HepG2 (cell line): Measurements from ENCODE around the gene DOK4. TPM values are rescaled to one million over a fixed set of nuclear protein-coding genes. Genes with fewer than 3 reads are reported as not detected.

ENCODE experiments used
- IKZF4 ChIP-seq: sonication (generic); formaldehyde crosslinking; IDR thresholded peaks from 2 replicates; pipeline ENCODE4 v1.5.1; 2020; ENCODE audit warnings: borderline replicate concordance, mild to moderate bottlenecking, low read depth, missing genetic modification reagents; ENCODE audit errors: not compliant biosample characterization
- KLF16 ChIP-seq, 2 experiments: sonication (generic) in 1 of 2; formaldehyde crosslinking in 1 of 2; IDR thresholded peaks; 2 replicates each; pipeline versions ENCODE4 v1.6.1 to v1.8.0; 2016 to 2023; ENCODE audit warnings: missing genetic modification reagents in 2 of 2, missing compliant biosample characterization in 1 of 2
- NAIF1 ChIP-seq: sonication (generic); formaldehyde crosslinking; IDR thresholded peaks from 2 replicates; pipeline ENCODE4 v1.5.0; 2020; ENCODE audit warnings: mild to moderate bottlenecking, missing genetic modification reagents, borderline replicate concordance
- RBM22 ChIP-seq: fragments of 200-400 bp; formaldehyde crosslinking; optimal IDR thresholded peaks from 2 replicates; pipeline ENCODE3; 2017; ENCODE audit warnings: mild to moderate bottlenecking, low read length, moderate library complexity
- SMAD3 ChIP-seq: sonication (generic); formaldehyde crosslinking; IDR thresholded peaks from 2 replicates; pipeline ENCODE4 v1.4.0; 2020; ENCODE audit warnings: missing genetic modification reagents
- SP4 ChIP-seq: sonication (generic); formaldehyde crosslinking; IDR thresholded peaks from 2 replicates; pipeline ENCODE4 v1.8.1; 2023; ENCODE audit warnings: mild to moderate bottlenecking, missing genetic modification reagents
- XBP1 ChIP-seq: sonication (generic); formaldehyde crosslinking; IDR thresholded peaks from 2 replicates; pipeline ENCODE4 v1.5.0; 2020; ENCODE audit warnings: missing genetic modification reagents
- ZFP90 ChIP-seq: sonication (generic); formaldehyde crosslinking; IDR thresholded peaks from 2 replicates; pipeline ENCODE4 v1.8.0; 2022; ENCODE audit warnings: missing genetic modification reagents, mild to moderate bottlenecking, inconsistent platforms, borderline replicate concordance
- ZKSCAN8 ChIP-seq: IDR thresholded peaks from 2 replicates; pipeline ENCODE4 v1.6.1; 2016; ENCODE audit warnings: borderline replicate concordance, missing genetic modification reagents, missing compliant biosample characterization
- ZNF263 ChIP-seq: sonication (generic); formaldehyde crosslinking; IDR thresholded peaks from 2 replicates; pipeline ENCODE4 v1.4.0; 2020; ENCODE audit warnings: missing genetic modification reagents
- polyA plus RNA-seq, 8 experiments: library from polyadenylated mRNA; depleted of rRNA in 3 of 8; stranded (reverse) in 7 of 8; unstranded in 1 of 8; fragments of >200 nt; fragmentation: Illumina TruSeq in 4 of 8; extraction: Trizol in 4 of 8; gene quantifications; 2 replicates each; pipeline versions ENCODE4 v1.2.1 to v1.2.3, GENCODE V29; 2011 to 2016; ENCODE audit warnings: low read depth in 4 of 8, missing spikeins in 1 of 8, mixed read lengths in 1 of 8; ENCODE audit not compliant: insufficient read depth in 1 of 8
- total RNA-seq, 5 experiments: library from RNA; depleted of rRNA; stranded (reverse); fragments of >200 nt; fragmentation: Illumina TruSeq; extraction: Trizol; gene quantifications; 2 replicates each; pipeline ENCODE4 v1.2.3, GENCODE V29; 2016; ENCODE audit warnings: low read depth in 1 of 5
- TF ChIP-seq, protein P1 (sequence below): sonication (generic); formaldehyde crosslinking; IDR thresholded peaks from 2 replicates; pipeline ENCODE4 v1.9.0; 2021; ENCODE audit warnings: missing genetic modification reagents, mild to moderate bottlenecking, borderline replicate concordance
- TF ChIP-seq, protein P2 (sequence below): sonication (generic); formaldehyde crosslinking; IDR thresholded peaks from 2 replicates; pipeline ENCODE4 v1.5.0; 2020; ENCODE audit warnings: mild to moderate bottlenecking, low read depth, missing genetic modification reagents, borderline replicate concordance
- TF ChIP-seq, protein P3 (sequence below): sonication (generic); formaldehyde crosslinking; conservative IDR thresholded peaks from 2 replicates; pipeline ENCODE4 v1.8.0; 2022; ENCODE audit warnings: low read depth, missing genetic modification reagents
- TF ChIP-seq, protein P4 (sequence below): sonication (generic); formaldehyde crosslinking; IDR thresholded peaks from 2 replicates; pipeline ENCODE4 v1.4.0; 2020; ENCODE audit warnings: mild to moderate bottlenecking, missing genetic modification reagents
- TF ChIP-seq, protein P5 (sequence below), 2 experiments: sonication (generic) in 1 of 2; formaldehyde crosslinking in 1 of 2; IDR thresholded peaks; 2 replicates each; pipeline versions ENCODE4 v1.4.0 to v1.6.1; 2016 to 2020; ENCODE audit warnings: borderline replicate concordance in 1 of 2, low read depth in 1 of 2, mild to moderate bottlenecking in 1 of 2, missing genetic modification reagents in 1 of 2

The DOK4 gene
- total and polyA plus RNA-seq, 2 of the 13 experiments (the other 11 are each of a cell fraction or from before 2014, with no cell fraction given): 52.7 to 70.0 TPM

DNA sequence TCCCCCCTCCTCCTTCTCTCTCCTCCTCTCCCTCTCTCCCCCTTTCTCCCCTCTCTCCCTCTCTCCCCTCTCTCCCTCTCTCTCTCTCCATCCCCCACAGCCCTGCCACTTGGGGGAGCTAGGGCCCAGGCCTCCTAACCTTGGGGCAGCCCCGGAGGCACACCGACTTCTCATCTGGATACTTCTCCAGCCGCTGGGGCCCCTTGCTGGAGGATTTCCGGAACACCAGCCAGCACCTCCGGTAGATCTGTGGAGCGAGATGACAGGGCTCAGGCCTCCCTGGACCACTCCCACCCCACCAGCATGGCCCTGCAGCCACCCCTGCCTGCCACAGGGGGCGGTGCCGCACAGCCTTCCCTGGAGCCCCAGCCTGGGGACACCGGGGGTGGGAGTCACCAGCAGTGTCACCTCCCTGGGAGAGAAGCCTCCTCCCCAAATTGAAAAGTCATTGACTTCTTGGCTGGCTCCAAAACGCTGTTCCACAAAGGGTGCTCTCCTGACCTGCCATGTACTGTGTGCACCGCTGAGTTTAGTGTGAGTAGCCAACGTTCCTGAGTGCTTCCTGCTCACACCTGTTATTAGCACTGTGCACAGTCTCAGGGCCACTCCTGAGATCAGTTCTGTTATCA, 10.5 kb downstream of the DOK4 start (continued):
- TF ChIP-seq ZKSCAN8 (CRISPR knock-in tag) (no peak), SP4 (CRISPR knock-in tag) (no peak), XBP1 (no peak), ZFP90 (CRISPR knock-in tag) (no peak), IKZF4 (no peak), SMAD3 (CRISPR knock-in tag) (no peak), ZNF263 (CRISPR knock-in tag) (0 out of 2 replicates have a peak, but pooled peaks have one; percentile 18), KLF16 (CRISPR knock-in tag; IDR thresholded peaks at IDR 0.05) (no peak), NAIF1 (no peak), RBM22 (no peak)
- TF ChIP-seq, protein P1, sequence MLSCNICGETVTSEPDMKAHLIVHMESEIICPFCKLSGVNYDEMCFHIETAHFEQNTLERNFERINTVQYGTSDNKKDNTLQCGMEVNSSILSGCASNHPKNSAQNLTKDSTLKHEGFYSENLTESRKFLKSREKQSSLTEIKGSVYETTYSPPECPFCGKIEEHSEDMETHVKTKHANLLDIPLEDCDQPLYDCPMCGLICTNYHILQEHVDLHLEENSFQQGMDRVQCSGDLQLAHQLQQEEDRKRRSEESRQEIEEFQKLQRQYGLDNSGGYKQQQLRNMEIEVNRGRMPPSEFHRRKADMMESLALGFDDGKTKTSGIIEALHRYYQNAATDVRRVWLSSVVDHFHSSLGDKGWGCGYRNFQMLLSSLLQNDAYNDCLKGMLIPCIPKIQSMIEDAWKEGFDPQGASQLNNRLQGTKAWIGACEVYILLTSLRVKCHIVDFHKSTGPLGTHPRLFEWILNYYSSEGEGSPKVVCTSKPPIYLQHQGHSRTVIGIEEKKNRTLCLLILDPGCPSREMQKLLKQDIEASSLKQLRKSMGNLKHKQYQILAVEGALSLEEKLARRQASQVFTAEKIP (CRISPR knock-in tag): no peak
- TF ChIP-seq, protein P2, sequence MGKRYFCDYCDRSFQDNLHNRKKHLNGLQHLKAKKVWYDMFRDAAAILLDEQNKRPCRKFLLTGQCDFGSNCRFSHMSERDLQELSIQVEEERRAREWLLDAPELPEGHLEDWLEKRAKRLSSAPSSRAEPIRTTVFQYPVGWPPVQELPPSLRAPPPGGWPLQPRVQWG: no peak
- TF ChIP-seq, protein P3, sequence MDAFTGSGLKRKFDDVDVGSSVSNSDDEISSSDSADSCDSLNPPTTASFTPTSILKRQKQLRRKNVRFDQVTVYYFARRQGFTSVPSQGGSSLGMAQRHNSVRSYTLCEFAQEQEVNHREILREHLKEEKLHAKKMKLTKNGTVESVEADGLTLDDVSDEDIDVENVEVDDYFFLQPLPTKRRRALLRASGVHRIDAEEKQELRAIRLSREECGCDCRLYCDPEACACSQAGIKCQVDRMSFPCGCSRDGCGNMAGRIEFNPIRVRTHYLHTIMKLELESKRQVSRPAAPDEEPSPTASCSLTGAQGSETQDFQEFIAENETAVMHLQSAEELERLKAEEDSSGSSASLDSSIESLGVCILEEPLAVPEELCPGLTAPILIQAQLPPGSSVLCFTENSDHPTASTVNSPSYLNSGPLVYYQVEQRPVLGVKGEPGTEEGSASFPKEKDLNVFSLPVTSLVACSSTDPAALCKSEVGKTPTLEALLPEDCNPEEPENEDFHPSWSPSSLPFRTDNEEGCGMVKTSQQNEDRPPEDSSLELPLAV: no peak
- TF ChIP-seq, protein P4, sequence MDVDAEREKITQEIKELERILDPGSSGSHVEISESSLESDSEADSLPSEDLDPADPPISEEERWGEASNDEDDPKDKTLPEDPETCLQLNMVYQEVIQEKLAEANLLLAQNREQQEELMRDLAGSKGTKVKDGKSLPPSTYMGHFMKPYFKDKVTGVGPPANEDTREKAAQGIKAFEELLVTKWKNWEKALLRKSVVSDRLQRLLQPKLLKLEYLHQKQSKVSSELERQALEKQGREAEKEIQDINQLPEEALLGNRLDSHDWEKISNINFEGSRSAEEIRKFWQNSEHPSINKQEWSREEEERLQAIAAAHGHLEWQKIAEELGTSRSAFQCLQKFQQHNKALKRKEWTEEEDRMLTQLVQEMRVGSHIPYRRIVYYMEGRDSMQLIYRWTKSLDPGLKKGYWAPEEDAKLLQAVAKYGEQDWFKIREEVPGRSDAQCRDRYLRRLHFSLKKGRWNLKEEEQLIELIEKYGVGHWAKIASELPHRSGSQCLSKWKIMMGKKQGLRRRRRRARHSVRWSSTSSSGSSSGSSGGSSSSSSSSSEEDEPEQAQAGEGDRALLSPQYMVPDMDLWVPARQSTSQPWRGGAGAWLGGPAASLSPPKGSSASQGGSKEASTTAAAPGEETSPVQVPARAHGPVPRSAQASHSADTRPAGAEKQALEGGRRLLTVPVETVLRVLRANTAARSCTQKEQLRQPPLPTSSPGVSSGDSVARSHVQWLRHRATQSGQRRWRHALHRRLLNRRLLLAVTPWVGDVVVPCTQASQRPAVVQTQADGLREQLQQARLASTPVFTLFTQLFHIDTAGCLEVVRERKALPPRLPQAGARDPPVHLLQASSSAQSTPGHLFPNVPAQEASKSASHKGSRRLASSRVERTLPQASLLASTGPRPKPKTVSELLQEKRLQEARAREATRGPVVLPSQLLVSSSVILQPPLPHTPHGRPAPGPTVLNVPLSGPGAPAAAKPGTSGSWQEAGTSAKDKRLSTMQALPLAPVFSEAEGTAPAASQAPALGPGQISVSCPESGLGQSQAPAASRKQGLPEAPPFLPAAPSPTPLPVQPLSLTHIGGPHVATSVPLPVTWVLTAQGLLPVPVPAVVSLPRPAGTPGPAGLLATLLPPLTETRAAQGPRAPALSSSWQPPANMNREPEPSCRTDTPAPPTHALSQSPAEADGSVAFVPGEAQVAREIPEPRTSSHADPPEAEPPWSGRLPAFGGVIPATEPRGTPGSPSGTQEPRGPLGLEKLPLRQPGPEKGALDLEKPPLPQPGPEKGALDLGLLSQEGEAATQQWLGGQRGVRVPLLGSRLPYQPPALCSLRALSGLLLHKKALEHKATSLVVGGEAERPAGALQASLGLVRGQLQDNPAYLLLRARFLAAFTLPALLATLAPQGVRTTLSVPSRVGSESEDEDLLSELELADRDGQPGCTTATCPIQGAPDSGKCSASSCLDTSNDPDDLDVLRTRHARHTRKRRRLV (CRISPR knock-in tag): no peak
- TF ChIP-seq, protein P5, sequence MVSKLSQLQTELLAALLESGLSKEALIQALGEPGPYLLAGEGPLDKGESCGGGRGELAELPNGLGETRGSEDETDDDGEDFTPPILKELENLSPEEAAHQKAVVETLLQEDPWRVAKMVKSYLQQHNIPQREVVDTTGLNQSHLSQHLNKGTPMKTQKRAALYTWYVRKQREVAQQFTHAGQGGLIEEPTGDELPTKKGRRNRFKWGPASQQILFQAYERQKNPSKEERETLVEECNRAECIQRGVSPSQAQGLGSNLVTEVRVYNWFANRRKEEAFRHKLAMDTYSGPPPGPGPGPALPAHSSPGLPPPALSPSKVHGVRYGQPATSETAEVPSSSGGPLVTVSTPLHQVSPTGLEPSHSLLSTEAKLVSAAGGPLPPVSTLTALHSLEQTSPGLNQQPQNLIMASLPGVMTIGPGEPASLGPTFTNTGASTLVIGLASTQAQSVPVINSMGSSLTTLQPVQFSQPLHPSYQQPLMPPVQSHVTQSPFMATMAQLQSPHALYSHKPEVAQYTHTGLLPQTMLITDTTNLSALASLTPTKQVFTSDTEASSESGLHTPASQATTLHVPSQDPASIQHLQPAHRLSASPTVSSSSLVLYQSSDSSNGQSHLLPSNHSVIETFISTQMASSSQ (IDR thresholded peaks at IDR 0.05; ENCODE audit: low read depth): no peak
- TF ChIP-seq, protein P5 (CRISPR knock-in tag; IDR thresholded peaks at IDR 0.05; ENCODE audit: borderline replicate concordance): no peak
